ENCODE measurements around the gene ROCK2. TPM values are rescaled to one million over a fixed set of nuclear protein-coding genes. Genes with fewer than 3 reads are reported as not detected.
A peak's percentile ranks its signal among the peaks of the same experiment; 100 is the strongest.

ROCK2 gene
- total and polyA plus RNA-seq, 2 of the 13 experiments (the other 11 are each of a cell fraction or from before 2014, with no cell fraction given), result 38.1 to 119 TPM

DNA sequence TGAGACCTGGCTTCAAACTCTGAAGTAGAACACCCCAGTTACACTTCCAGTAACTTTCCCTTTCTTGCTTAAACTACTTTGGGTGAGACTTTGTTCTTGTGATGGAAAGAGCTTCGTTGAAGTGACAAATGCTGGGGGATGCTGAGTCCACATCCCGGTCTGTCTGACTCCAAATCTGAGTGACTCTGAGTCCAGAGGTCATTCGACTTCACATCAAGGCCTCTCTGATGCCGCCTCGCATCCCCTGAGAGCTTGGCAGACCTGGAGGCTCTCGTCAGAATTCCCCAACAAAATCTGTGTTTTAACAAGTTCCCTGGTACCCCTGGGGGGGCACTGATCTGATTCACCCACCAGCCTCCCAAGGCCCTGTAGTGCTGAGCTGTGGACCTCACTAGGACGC is 31.6 kb upstream of the ROCK2 start (continued):
- TF ChIP-seq, protein P1, sequence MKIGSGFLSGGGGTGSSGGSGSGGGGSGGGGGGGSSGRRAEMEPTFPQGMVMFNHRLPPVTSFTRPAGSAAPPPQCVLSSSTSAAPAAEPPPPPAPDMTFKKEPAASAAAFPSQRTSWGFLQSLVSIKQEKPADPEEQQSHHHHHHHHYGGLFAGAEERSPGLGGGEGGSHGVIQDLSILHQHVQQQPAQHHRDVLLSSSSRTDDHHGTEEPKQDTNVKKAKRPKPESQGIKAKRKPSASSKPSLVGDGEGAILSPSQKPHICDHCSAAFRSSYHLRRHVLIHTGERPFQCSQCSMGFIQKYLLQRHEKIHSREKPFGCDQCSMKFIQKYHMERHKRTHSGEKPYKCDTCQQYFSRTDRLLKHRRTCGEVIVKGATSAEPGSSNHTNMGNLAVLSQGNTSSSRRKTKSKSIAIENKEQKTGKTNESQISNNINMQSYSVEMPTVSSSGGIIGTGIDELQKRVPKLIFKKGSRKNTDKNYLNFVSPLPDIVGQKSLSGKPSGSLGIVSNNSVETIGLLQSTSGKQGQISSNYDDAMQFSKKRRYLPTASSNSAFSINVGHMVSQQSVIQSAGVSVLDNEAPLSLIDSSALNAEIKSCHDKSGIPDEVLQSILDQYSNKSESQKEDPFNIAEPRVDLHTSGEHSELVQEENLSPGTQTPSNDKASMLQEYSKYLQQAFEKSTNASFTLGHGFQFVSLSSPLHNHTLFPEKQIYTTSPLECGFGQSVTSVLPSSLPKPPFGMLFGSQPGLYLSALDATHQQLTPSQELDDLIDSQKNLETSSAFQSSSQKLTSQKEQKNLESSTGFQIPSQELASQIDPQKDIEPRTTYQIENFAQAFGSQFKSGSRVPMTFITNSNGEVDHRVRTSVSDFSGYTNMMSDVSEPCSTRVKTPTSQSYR (CRISPR knock-in tag; IDR thresholded peaks at IDR 0.05; ENCODE audit: borderline replicate concordance), result peak; percentile 40; the same call in 1 of the 2 replicates
- TF ChIP-seq, protein P2, sequence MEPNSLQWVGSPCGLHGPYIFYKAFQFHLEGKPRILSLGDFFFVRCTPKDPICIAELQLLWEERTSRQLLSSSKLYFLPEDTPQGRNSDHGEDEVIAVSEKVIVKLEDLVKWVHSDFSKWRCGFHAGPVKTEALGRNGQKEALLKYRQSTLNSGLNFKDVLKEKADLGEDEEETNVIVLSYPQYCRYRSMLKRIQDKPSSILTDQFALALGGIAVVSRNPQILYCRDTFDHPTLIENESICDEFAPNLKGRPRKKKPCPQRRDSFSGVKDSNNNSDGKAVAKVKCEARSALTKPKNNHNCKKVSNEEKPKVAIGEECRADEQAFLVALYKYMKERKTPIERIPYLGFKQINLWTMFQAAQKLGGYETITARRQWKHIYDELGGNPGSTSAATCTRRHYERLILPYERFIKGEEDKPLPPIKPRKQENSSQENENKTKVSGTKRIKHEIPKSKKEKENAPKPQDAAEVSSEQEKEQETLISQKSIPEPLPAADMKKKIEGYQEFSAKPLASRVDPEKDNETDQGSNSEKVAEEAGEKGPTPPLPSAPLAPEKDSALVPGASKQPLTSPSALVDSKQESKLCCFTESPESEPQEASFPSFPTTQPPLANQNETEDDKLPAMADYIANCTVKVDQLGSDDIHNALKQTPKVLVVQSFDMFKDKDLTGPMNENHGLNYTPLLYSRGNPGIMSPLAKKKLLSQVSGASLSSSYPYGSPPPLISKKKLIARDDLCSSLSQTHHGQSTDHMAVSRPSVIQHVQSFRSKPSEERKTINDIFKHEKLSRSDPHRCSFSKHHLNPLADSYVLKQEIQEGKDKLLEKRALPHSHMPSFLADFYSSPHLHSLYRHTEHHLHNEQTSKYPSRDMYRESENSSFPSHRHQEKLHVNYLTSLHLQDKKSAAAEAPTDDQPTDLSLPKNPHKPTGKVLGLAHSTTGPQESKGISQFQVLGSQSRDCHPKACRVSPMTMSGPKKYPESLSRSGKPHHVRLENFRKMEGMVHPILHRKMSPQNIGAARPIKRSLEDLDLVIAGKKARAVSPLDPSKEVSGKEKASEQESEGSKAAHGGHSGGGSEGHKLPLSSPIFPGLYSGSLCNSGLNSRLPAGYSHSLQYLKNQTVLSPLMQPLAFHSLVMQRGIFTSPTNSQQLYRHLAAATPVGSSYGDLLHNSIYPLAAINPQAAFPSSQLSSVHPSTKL (CRISPR knock-in tag; IDR thresholded peaks at IDR 0.05), result peak; percentile 76
- TF ChIP-seq, protein P3, sequence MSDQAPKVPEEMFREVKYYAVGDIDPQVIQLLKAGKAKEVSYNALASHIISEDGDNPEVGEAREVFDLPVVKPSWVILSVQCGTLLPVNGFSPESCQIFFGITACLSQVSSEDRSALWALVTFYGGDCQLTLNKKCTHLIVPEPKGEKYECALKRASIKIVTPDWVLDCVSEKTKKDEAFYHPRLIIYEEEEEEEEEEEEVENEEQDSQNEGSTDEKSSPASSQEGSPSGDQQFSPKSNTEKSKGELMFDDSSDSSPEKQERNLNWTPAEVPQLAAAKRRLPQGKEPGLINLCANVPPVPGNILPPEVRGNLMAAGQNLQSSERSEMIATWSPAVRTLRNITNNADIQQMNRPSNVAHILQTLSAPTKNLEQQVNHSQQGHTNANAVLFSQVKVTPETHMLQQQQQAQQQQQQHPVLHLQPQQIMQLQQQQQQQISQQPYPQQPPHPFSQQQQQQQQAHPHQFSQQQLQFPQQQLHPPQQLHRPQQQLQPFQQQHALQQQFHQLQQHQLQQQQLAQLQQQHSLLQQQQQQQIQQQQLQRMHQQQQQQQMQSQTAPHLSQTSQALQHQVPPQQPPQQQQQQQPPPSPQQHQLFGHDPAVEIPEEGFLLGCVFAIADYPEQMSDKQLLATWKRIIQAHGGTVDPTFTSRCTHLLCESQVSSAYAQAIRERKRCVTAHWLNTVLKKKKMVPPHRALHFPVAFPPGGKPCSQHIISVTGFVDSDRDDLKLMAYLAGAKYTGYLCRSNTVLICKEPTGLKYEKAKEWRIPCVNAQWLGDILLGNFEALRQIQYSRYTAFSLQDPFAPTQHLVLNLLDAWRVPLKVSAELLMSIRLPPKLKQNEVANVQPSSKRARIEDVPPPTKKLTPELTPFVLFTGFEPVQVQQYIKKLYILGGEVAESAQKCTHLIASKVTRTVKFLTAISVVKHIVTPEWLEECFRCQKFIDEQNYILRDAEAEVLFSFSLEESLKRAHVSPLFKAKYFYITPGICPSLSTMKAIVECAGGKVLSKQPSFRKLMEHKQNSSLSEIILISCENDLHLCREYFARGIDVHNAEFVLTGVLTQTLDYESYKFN (CRISPR knock-in tag; conservative IDR thresholded peaks at IDR 0.05), result 0 out of 2 replicates have a peak, but pooled peaks have one; percentile 25
- TF ChIP-seq, protein P4, sequence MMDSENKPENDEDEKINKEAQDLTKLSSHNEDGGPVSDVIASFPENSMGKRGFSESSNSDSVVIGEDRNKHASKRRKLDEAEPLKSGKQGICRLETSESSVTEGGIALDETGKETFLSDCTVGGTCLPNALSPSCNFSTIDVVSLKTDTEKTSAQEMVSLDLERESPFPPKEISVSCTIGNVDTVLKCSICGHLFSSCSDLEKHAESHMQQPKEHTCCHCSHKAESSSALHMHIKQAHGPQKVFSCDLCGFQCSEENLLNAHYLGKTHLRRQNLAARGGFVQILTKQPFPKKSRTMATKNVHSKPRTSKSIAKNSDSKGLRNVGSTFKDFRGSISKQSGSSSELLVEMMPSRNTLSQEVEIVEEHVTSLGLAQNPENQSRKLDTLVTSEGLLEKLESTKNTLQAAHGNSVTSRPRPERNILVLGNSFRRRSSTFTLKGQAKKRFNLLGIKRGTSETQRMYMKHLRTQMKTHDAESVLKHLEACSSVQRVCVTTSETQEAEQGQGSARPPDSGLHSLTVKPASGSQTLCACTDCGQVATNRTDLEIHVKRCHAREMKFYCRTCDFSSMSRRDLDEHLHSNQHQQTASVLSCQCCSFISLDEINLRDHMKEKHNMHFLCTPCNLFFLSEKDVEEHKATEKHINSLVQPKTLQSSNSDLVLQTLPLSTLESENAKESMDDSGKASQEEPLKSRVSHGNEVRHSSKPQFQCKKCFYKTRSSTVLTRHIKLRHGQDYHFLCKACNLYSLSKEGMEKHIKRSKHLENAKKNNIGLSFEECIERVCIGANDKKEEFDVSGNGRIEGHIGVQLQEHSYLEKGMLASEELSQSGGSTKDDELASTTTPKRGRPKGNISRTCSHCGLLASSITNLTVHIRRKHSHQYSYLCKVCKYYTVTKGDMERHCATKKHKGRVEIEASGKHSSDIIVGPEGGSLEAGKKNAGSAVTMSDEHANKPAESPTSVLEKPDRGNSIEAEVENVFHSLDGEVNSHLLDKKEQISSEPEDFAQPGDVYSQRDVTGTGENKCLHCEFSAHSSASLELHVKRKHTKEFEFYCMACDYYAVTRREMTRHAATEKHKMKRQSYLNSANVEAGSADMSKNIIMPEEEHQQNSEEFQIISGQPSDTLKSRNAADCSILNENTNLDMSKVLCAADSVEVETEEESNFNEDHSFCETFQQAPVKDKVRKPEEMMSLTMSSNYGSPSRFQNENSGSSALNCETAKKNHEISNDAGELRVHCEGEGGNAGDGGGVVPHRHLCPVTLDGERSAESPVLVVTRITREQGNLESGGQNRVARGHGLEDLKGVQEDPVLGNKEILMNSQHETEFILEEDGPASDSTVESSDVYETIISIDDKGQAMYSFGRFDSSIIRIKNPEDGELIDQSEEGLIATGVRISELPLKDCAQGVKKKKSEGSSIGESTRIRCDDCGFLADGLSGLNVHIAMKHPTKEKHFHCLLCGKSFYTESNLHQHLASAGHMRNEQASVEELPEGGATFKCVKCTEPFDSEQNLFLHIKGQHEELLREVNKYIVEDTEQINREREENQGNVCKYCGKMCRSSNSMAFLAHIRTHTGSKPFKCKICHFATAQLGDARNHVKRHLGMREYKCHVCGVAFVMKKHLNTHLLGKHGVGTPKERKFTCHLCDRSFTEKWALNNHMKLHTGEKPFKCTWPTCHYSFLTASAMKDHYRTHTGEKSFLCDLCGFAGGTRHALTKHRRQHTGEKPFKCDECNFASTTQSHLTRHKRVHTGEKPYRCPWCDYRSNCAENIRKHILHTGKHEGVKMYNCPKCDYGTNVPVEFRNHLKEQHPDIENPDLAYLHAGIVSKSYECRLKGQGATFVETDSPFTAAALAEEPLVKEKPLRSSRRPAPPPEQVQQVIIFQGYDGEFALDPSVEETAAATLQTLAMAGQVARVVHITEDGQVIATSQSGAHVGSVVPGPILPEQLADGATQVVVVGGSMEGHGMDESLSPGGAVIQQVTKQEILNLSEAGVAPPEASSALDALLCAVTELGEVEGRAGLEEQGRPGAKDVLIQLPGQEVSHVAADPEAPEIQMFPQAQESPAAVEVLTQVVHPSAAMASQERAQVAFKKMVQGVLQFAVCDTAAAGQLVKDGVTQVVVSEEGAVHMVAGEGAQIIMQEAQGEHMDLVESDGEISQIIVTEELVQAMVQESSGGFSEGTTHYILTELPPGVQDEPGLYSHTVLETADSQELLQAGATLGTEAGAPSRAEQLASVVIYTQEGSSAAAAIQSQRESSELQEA (CRISPR knock-in tag; IDR thresholded peaks at IDR 0.05; ENCODE audit: not compliant biosample characterization), result peak; percentile 41
- no peak for TF ChIP-seq NR2F6 (IDR thresholded peaks at IDR 0.05)
- TF ChIP-seq NR2F6 (CRISPR knock-in tag; IDR thresholded peaks at IDR 0.05), result peak; percentile 62
- no peak for TF ChIP-seq ZNF564 (CRISPR knock-in tag; IDR thresholded peaks at IDR 0.05)

Data from HepG2 (cell line).